GM12878 (cell line): ENCODE measurements around the gene SNRPF. TPM values are rescaled to one million over a fixed set of nuclear protein-coding genes. Genes with fewer than 3 reads are reported as not detected.

Experiments used
- ATAC-seq: fragments of 200-7000 bp; cut with Tn5 transposase; 3 replicates; pipeline ENCODE4 v1.9.1; 2020; ENCODE audit warnings: mild to moderate bottlenecking, moderate library complexity
- BruUV-seq: library from RNA; stranded (reverse); fragments of 400-500 nt; replicated peaks from 2 replicates; lab custom pipeline; 2021; lab: Mats Ljungman, UMichigan
- CTCF ChIA-PET: fragments of 300-600 bp; sonication (Branson Sonifier 250); formaldehyde crosslinking; extraction: SDS; loops from one replicate; lab custom pipeline; 2021; ENCODE audit warnings: inconsistent platforms; lab: Yijun Ruan, JAX
- POLR2A ChIA-PET: fragments of 350-600 bp; formaldehyde crosslinking; extraction: SDS; loops from one replicate; lab custom pipeline; 2021; ENCODE audit warnings: inconsistent platforms; lab: Charles Lee
- RAD21 ChIA-PET: fragments of 300-600 bp; sonication (Branson Sonifier 250); formaldehyde crosslinking; loops from one replicate; lab custom pipeline; 2023; ENCODE audit warnings: antibody characterized with exemption; ENCODE audit not compliant: unreplicated experiment; lab: Charles Lee
- SMC1A ChIA-PET: fragments of 300-600 bp; sonication (Branson Sonifier 250); formaldehyde crosslinking; loops from one replicate; lab custom pipeline; 2023; ENCODE audit not compliant: unreplicated experiment, uncharacterized antibody; lab: Charles Lee
- DNase-seq: peaks from one replicate; pipeline ENCODE4 v3.0.0-alpha.2; 2011; ENCODE audit warnings: low read depth, low spot score
- FAIRE-seq: peaks from 3 replicates; lab custom pipeline; 2011; peaks lifted over from hg19 to GRCh38; lab: Jason Lieb, UNC
- H2AFZ ChIP-seq: 2 replicates; pipeline ENCODE4 v1.6.0; 2011; ENCODE audit warnings: low read depth, low read length, control low read depth; ENCODE audit not compliant: control insufficient read depth
- H3K27ac ChIP-seq: 2 replicates; pipeline ENCODE4 v1.5.1; 2011; ENCODE audit warnings: control low read depth; ENCODE audit not compliant: control insufficient read depth, insufficient read depth
- H3K27me3 ChIP-seq, 2 experiments: replicated peaks in 1 of 2; 2 replicates each; pipeline versions ENCODE4 v1.6.0 to v1.6.1; 2011; ENCODE audit warnings: low read length in 1 of 2; ENCODE audit not compliant: control insufficient read depth in 2 of 2, insufficient read depth in 2 of 2
- H3K36me3 ChIP-seq, 2 experiments: 2 replicates each; pipeline ENCODE4 v1.5.1; 2011; ENCODE audit warnings: low read length in 1 of 2; ENCODE audit not compliant: control insufficient read depth in 2 of 2, insufficient read depth in 2 of 2
- H3K4me1 ChIP-seq: 2 replicates; pipeline ENCODE4 v1.6.1; 2011; ENCODE audit warnings: mild to moderate bottlenecking, low read length, moderate library complexity, mixed read lengths; ENCODE audit not compliant: control insufficient read depth, insufficient read depth
- H3K4me2 ChIP-seq: 2 replicates; pipeline ENCODE4 v1.6.0; 2011; ENCODE audit warnings: control low read depth; ENCODE audit not compliant: control insufficient read depth, insufficient read depth
- H3K4me3 ChIP-seq: fragments of 200-600 bp; sonication (generic); 2 replicates; pipeline ENCODE4 v1.5.1; 2016
- H3K79me2 ChIP-seq: 2 replicates; pipeline ENCODE4 v1.6.0; 2011; ENCODE audit warnings: low read length; ENCODE audit not compliant: control insufficient read depth, insufficient read depth
- H3K9ac ChIP-seq: 2 replicates; pipeline ENCODE4 v1.8.0; 2011; ENCODE audit warnings: low read length, control low read depth, mixed read lengths; ENCODE audit not compliant: control insufficient read depth, insufficient read depth
- H3K9me3 ChIP-seq: replicated peaks from 3 replicates; pipeline ENCODE4 v1.5.1; 2011; ENCODE audit warnings: mild to moderate bottlenecking, low read length; ENCODE audit not compliant: control insufficient read depth, insufficient read depth
- H4K20me1 ChIP-seq: 2 replicates; pipeline ENCODE4 v1.6.0; 2011; ENCODE audit not compliant: control insufficient read depth, insufficient read depth
- BCL11A ChIP-seq: IDR thresholded peaks from 2 replicates; pipeline ENCODE4 v1.6.1; 2011; ENCODE audit warnings: low read depth, low read length
- EZH2 ChIP-seq: IDR thresholded peaks from 2 replicates; pipeline ENCODE4 v1.6.1; 2012; ENCODE audit warnings: low read depth, mild to moderate bottlenecking, control low read depth, inconsistent platforms, low read length, borderline replicate concordance; ENCODE audit not compliant: control insufficient read depth
- TARDBP ChIP-seq: IDR thresholded peaks from 2 replicates; pipeline ENCODE4 v1.6.1; 2016; ENCODE audit warnings: borderline replicate concordance
- WGBS: methylation state at CpG from one replicate; pipeline ENCODE4 v1.1.6; 2016; ENCODE audit warnings: low lambda C conversion rate; ENCODE audit not compliant: insufficient replicate concordance, insufficient coverage; ENCODE audit errors: missing lambda C conversion rate; 5-methylcytosine and 5-hydroxymethylcytosine counted together
- in situ Hi-C: fragments of 300-500 bp; cut with MboI; formaldehyde crosslinking; loops from 9 replicates; pipeline ENCODE4 v1.14.3; 2018; ENCODE audit warnings: mixed read lengths
- intact Hi-C: fragments of 100-400 bp; cut with micrococcal nuclease; formaldehyde crosslinking; loops from one replicate; pipeline ENCODE4 v1.14.2; 2022; ENCODE audit not compliant: unreplicated experiment
- polyA plus RNA-seq, 11 experiments: library from polyadenylated mRNA; depleted of rRNA in 4 of 11; unstranded in 6 of 11; stranded (reverse) in 5 of 11; fragments of >200 nt; fragmentation: Nextera tagmentation in 4 of 11; fragmentation: Illumina TruSeq in 1 of 11; extraction: Ambion mirVana in 4 of 11; extraction: Trizol in 1 of 11; gene quantifications; 1 replicate in 1 of 11; 2 replicates in 10 of 11; pipeline versions ENCODE4 v1.2.1 to v1.2.3, GENCODE V29; 2011 to 2016; ENCODE audit warnings: inconsistent platforms in 2 of 11, missing spikeins in 2 of 11, low read depth in 1 of 11
- total RNA-seq, 4 experiments: library from RNA; depleted of rRNA in 3 of 4; stranded (reverse); fragments of >200 nt in 3 of 4; fragmentation: Illumina TruSeq in 1 of 4; extraction: Trizol in 1 of 4; gene quantifications; 2 replicates each; pipeline versions ENCODE4 v1.2.1 to v1.2.3, GENCODE V29; 2013 to 2021
- TF ChIP-seq, protein P1 (sequence below): IDR thresholded peaks from 2 replicates; pipeline ENCODE4 v1.6.1; 2012; ENCODE audit warnings: improper control_type of control experiment, low read depth, low read length; ENCODE audit not compliant: insufficient replicate concordance

The SNRPF gene
- total and polyA plus RNA-seq, 10 of the 15 experiments (the other 5 are each of a cell fraction or from before 2014, with no cell fraction given) = 36.5 to 204 (median 77.9) TPM

GRCh38 chr12:95836630-95837239 lies 22.0 kb upstream of the SNRPF start (continued):
- TF ChIP-seq, protein P1, sequence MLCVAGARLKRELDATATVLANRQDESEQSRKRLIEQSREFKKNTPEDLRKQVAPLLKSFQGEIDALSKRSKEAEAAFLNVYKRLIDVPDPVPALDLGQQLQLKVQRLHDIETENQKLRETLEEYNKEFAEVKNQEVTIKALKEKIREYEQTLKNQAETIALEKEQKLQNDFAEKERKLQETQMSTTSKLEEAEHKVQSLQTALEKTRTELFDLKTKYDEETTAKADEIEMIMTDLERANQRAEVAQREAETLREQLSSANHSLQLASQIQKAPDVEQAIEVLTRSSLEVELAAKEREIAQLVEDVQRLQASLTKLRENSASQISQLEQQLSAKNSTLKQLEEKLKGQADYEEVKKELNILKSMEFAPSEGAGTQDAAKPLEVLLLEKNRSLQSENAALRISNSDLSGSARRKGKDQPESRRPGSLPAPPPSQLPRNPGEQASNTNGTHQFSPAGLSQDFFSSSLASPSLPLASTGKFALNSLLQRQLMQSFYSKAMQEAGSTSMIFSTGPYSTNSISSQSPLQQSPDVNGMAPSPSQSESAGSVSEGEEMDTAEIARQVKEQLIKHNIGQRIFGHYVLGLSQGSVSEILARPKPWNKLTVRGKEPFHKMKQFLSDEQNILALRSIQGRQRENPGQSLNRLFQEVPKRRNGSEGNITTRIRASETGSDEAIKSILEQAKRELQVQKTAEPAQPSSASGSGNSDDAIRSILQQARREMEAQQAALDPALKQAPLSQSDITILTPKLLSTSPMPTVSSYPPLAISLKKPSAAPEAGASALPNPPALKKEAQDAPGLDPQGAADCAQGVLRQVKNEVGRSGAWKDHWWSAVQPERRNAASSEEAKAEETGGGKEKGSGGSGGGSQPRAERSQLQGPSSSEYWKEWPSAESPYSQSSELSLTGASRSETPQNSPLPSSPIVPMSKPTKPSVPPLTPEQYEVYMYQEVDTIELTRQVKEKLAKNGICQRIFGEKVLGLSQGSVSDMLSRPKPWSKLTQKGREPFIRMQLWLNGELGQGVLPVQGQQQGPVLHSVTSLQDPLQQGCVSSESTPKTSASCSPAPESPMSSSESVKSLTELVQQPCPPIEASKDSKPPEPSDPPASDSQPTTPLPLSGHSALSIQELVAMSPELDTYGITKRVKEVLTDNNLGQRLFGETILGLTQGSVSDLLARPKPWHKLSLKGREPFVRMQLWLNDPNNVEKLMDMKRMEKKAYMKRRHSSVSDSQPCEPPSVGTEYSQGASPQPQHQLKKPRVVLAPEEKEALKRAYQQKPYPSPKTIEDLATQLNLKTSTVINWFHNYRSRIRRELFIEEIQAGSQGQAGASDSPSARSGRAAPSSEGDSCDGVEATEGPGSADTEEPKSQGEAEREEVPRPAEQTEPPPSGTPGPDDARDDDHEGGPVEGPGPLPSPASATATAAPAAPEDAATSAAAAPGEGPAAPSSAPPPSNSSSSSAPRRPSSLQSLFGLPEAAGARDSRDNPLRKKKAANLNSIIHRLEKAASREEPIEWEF = no peak

DNA sequence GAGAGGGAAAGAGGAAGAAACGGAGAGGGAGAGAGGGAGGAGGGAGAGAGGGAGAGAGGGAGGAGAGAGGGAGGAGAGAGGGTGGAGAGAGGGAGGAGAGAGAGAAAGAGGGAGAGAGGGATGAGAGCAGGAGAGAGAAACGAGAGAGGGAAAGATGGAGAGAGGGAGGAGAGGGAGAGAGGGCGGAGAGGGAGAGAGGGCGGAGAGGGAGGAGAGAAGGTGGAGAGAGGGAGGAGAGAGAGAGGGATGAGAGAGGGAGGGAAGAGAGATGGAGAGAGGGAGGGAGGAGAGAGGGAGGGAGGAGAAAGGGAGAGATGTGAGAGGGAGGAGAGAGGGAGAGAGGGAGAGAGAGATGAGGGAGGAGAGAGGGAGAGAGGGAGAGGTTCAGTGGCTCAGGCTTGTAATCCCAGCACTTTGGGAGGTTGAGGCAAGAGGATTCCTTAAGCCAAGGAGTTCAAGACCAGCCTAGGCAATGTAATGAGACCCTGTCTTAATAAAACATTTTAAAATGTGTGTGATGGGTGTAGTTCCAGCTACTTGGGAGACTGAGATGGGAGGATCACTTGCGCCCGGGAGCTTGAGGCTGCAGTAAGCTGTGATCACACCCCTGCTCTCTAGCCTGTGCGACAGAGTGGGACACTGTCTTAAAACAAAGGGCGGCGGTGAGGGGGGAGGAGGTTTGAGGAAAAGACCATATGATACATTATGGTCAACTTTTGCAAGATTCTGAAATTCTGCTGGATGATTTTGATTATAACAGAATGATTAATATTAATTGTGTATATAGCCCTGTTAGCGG lies 21.3 kb upstream of the SNRPF start:
- SMC1A ChIA-PET = no interaction called here

More for the DNA sequence above, 21.3 kb upstream of the SNRPF start:
- in situ Hi-C loops = no loop called here
- no peaks in the 10 kb centered on the region for H3K36me3 ChIP-seq
- ATAC-seq = no peak
- no peak overlapping the region for H3K4me3 ChIP-seq
- H3K9me3 ChIP-seq = no peaks in the 10 kb centered on the region
- no peak overlapping the region for H3K4me2 ChIP-seq
- H3K4me1 ChIP-seq = no peaks in the 10 kb centered on the region
- no peaks in the 10 kb centered on the region for H3K79me2 ChIP-seq
- H3K9ac ChIP-seq = no peak overlapping the region
- intact Hi-C loops = no loop called here
- POLR2A ChIA-PET = no interaction called here
- H3K27ac ChIP-seq = no peak overlapping the region
- TF ChIP-seq TARDBP (no peak), BCL11A (no peak), EZH2 (no peak)
- TF ChIP-seq, all 136 proteins: peak for 0
- H4K20me1 ChIP-seq = no peaks in the 10 kb centered on the region
- FAIRE-seq (no peak), DNase-seq (no peak)
- no peak overlapping the region for H2AFZ ChIP-seq
- RAD21 ChIA-PET = no interaction called here
- BruUV-seq = no TSS peak
- CTCF ChIA-PET = no interaction called here
- 58% methylated on average over 10 of the region's 10 CpGs for WGBS
- peaks cover 0 to 3% of the 10 kb centered on the region in 2 experiments; a peak in 1 of 4 replicates for H3K27me3 ChIP-seq
